Activated T-helper 1 cell treated with anti-CD3 and anti-CD28 coated beads, Interleukin-2, amount 50 U/mL, for 16 hours (primary cell): Measurements from ENCODE around the gene SNRK.

Experiments
- DNase-seq, 2 donors: peaks; one replicate each; pipeline ENCODE4 v3.0.0-alpha.2; 2020; ENCODE audit warnings: low read depth in 1 of 2, low spot score in 1 of 2

The SNRK gene

GRCh38 chr3:43286115-43286840 lies at the start of gene SNRK:
TSS of gene SNRK (plus strand) at chr3:43286540. CDS start at chr3:43303204, 16,664 bp downstream.
- DNase-seq: peak; percentile 92 to 94

GRCh38 chr3:43238801-43239200 lies 47.5 kb upstream of the SNRK start:
- no peak for DNase-seq

DNA sequence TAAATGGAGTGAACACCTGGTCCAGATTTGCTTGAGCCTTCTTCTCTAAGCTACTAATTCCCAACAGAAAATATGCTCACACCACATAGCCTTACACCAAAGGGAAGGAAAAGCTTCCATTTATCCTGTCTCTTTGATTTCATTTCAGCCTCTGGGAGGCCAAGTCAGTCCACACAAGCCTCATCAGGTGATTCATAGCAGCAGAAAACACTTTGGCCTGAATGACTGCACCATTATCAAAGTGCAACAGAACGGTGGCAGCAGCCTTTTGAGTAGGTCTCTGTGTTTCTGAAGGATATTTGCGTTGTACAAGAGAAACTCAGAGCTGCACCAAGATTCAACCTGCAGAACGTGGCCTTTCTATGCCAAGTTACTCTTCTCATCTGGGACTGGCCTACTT lies 46.6 kb upstream of the SNRK start:
- DNase-seq: no peak

- no peak for DNase-seq
Observed at GRCh38 chr3:43243590-43244587, 42.5 kb upstream of the SNRK start.

DNA sequence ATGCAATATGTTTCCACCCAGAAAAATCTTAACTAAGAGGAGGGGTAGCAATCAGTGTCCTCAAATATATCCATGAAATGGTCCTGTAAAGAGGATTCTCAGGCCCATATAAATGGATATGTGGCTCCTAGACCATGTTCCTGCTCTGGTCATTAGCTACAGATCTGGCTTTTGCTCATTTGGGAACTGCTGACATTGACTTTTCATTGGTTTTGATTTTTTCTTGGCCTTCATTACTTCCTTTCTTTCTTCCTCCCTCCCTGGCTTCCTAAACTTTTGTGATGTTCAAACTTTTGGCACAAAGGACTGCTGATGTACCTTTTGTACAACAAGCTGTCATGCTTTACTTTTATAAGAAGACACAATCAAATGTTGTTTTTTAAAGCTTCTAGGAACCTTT lies 41.6 kb upstream of the SNRK start:
- no peak for DNase-seq

DNA sequence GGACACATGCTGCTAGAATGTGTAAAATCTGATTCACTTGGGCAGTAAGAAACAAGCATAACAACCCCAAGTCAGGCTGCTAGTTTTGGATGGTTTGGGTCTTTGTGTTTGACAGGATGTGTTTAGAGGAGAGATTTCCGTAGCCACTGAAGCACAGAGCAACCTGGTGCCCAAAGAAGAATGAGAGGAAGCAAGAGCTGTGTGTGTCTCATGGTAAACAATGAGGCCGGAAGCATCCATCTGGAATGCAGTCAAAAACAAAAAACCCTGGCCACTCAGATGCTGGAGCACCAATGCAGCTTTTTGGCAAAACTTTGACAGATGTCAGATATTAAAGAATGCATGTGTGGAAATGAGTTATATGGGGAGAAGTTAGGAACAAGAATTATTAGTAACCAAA lies 39.4 kb upstream of the SNRK start:
- DNase-seq: no peak

GRCh38 chr3:43247561-43248184 lies 38.7 kb upstream of the SNRK start:
- no peak for DNase-seq

DNA sequence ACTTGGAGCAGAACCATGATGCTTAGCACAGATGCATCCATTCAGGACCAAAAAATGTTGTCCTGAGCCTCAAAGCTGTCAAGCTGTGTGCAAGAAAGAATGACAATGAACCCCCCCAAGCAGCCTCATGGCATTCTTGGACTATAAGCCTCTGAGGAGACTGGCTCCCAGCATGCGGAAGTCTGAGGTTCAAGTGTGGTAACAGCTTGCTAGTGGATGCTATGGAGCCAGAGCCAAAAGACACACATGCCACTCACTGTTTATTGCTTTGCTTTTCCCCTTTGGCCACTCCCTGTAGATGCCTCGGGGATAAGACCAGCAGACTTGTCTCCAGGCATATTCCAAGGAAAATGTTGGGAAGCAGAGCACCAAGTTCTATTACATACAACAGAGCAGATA lies 38.2 kb upstream of the SNRK start:
- no peak for DNase-seq

GRCh38 chr3:43248973-43249372 lies 37.4 kb upstream of the SNRK start:
- no peak for DNase-seq

DNA sequence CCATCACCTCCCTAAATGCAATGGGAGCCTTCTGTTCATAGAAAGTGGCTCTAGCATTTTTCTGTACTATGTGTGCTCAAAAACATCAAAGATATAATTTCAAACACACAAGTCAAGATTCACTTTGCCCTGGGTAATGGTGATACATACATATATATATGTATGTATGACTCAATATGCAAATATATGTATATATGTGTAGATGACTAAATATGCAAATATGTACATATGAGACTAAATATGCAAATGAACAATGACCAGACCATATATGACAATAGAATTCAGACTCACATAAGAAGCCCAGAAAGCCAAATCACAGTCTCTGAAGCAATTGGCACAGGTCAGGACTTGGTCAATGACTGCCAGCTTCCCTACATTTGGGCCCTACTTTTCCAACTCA lies 36.9 kb upstream of the SNRK start:
- no peak for DNase-seq

GRCh38 chr3:43253294-43253693 lies 33.0 kb upstream of the SNRK start:
- DNase-seq: no peak

DNA sequence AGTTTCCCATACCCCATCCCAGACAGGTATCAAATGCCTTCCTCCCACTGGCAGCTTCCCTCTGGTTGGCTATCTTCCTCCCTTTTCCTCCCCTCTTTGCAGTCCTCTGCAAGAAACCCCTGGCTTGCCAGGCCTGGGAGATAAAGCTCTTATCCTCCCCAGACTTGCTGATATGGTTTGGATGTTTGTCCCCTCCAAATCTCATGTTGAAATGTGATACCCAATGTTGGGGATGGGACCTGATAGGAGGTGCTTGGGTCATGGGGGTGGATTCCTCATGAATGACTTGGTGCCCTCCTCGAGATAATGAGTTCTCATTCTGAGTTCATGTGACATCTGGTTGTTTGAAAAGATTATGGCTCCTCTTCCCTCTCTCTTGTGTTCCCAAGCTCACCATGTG lies 32.2 kb upstream of the SNRK start:
- no peak for DNase-seq

DNA sequence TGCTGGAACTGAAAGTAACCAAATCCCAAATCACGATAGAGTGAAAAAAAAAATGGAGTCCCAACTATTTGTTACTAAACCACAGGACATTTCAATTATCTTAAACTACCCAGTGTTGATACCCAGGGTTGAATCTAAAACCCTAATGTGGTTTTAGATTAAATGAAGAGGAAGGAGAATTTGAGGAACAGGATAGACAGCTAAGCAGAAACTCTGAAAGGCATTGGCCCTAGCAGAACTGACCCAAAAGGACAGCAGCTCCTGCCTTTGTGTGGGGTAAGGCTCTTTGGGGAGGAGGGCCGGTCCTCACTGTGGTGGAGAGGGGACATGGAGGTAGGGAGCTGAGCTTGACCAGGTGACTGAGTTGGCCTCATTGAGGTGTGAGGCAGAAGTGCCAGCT lies 30.7 kb upstream of the SNRK start:
- DNase-seq: no peak

GRCh38 chr3:43256714-43257461 lies 29.5 kb upstream of the SNRK start:
- DNase-seq: no peak

- DNase-seq: no peak
Observed at GRCh38 chr3:43257850-43258249, 28.5 kb upstream of the SNRK start.

GRCh38 chr3:43259626-43260025 lies 26.7 kb upstream of the SNRK start:
- no peak for DNase-seq

- no peak for DNase-seq
Observed at GRCh38 chr3:43260412-43260811, 25.9 kb upstream of the SNRK start.

- DNase-seq: no peak
Observed at GRCh38 chr3:43262194-43262593, 24.1 kb upstream of the SNRK start.

DNA sequence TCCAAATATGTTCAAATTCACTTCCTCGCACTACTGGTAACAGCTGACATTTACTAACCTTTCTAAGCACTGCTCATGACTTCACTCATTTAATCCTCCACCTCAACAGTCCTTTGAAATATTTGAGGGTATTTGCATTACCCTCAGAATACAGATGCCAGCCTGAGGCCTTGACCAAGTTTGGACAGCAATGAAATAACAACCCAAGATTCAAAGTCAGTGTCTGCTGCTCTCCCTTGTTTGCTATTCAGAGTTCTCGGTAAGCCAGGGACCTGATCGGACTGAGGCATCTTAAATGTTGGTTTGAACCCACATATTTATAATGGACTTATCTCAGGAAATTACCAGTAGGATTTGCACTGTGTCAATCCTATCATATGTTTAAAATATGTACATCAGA lies 19.9 kb upstream of the SNRK start:
- DNase-seq: no peak

GRCh38 chr3:43266995-43267394 lies 19.3 kb upstream of the SNRK start:
- no peak for DNase-seq

GRCh38 chr3:43268636-43269035 lies 17.7 kb upstream of the SNRK start:
- DNase-seq: no peak
